ENCODE data around the gene EMX1. TPM values are rescaled to one million over a fixed set of nuclear protein-coding genes. Genes with fewer than 3 reads are reported as not detected.

The EMX1 gene
- total RNA-seq, 4 donors from 2014 or later: not detected

GRCh38 chr2:72926368-72926767 is 9.0 kb downstream of the EMX1 start:
- no peak for DNase-seq (ENCODE audit: extremely low spot score)
- H3K4me1 ChIP-seq: peaks cover 15 to 24% (median 17%) of the 10 kb centered on the region in 4 donors

GRCh38 chr2:72926811-72927465 is 9.6 kb downstream of the EMX1 start:
- Histone ChIP-seq H3K27me3 (peaks cover 4 to 95% (median 60%) of the 10 kb centered on the region in 4 donors), H3K27ac (replicated peaks in 1 of 4) (no peak overlapping the region), H3K36me3 (no peaks in the 10 kb centered on the region), H3K4me3 (no peak overlapping the region), H3K9me3 (no peaks in the 10 kb centered on the region), H3K4me1 (peaks cover 15 to 24% (median 17%) of the 10 kb centered on the region in 4 donors)
- TF ChIP-seq CTCF (IDR thresholded peaks at IDR 0.05) (no peak), POLR2AphosphoS5 (IDR thresholded peaks at IDR 0.05) (no peak), POLR2A (IDR thresholded peaks at IDR 0.05; ENCODE audit: low read depth) (no peak), EP300 (IDR thresholded peaks at IDR 0.05) (no peak)
- intact Hi-C loops (cut with DNase I): no loop called here
- 65% methylated on average over 6 of the region's 6 CpGs for WGBS
- no peak for DNase-seq (ENCODE audit: extremely low spot score)

More at GRCh38 chr2:72926368-72926767, 9.0 kb downstream of the EMX1 start:
- Histone ChIP-seq H3K9me3 (no peaks in the 10 kb centered on the region), H3K36me3 (no peaks in the 10 kb centered on the region), H3K27me3 (peaks cover 4 to 95% (median 65%) of the 10 kb centered on the region in 4 donors), H3K27ac (replicated peaks in 1 of 4) (no peak overlapping the region), H3K4me3 (no peak overlapping the region)
- 11% methylated on average over 4 of the region's 4 CpGs for WGBS
- TF ChIP-seq CTCF (IDR thresholded peaks at IDR 0.05): no peak
- TF ChIP-seq EP300 (IDR thresholded peaks at IDR 0.05): no peak
- no peak for TF ChIP-seq POLR2AphosphoS5 (IDR thresholded peaks at IDR 0.05)
- no peak for TF ChIP-seq POLR2A (IDR thresholded peaks at IDR 0.05; ENCODE audit: low read depth)
- intact Hi-C loops (cut with DNase I): no loop called here

GRCh38 chr2:72927619-72928550 is 10.6 kb downstream of the EMX1 start:
- intact Hi-C loops (cut with DNase I): no loop called here
- Histone ChIP-seq H3K4me3 (no peak overlapping the region), H3K9me3 (no peaks in the 10 kb centered on the region), H3K27me3 (peaks cover 4 to 95% (median 52%) of the 10 kb centered on the region in 4 donors), H3K27ac (replicated peaks in 1 of 4) (no peak overlapping the region), H3K36me3 (no peaks in the 10 kb centered on the region), H3K4me1 (peaks cover 15 to 24% (median 17%) of the 10 kb centered on the region in 4 donors)
- no peak for DNase-seq (ENCODE audit: extremely low spot score)
- TF ChIP-seq POLR2A (IDR thresholded peaks at IDR 0.05; ENCODE audit: low read depth) (no peak), CTCF (IDR thresholded peaks at IDR 0.05) (no peak), EP300 (IDR thresholded peaks at IDR 0.05) (no peak), POLR2AphosphoS5 (IDR thresholded peaks at IDR 0.05) (no peak)
- WGBS: 86% methylated on average over 8 of the region's 8 CpGs

- no peak for DNase-seq (ENCODE audit: extremely low spot score)
- TF ChIP-seq CTCF (IDR thresholded peaks at IDR 0.05) (no peak), POLR2A (IDR thresholded peaks at IDR 0.05; ENCODE audit: low read depth) (no peak), EP300 (IDR thresholded peaks at IDR 0.05) (no peak), POLR2AphosphoS5 (IDR thresholded peaks at IDR 0.05) (no peak)
- H3K27ac ChIP-seq (replicated peaks in 1 of 4): no peak overlapping the region
- H3K4me1 ChIP-seq: peaks cover 10 to 19% (median 11%) of the 10 kb centered on the region in 4 donors
- intact Hi-C loops (cut with DNase I): no loop called here
- 95% methylated on average over 1 of the region's 1 CpG for WGBS
- H3K4me3 ChIP-seq: no peak overlapping the region
- no peaks in the 10 kb centered on the region for H3K9me3 ChIP-seq
- peaks cover 4 to 95% (median 44%) of the 10 kb centered on the region in 4 donors for H3K27me3 ChIP-seq
- H3K36me3 ChIP-seq: no peaks in the 10 kb centered on the region
Measured at GRCh38 chr2:72929010-72929409, 11.7 kb downstream of the EMX1 start.

Data from esophagus muscularis mucosa (tissue), 4 donors.